DLD1 (cell line): Measurements from ENCODE around the gene HIVEP2.

Experiments
- in situ Hi-C: cut with HindIII; loops from 2 replicates; pipeline ENCODE4 v1.10.0; 2017; ENCODE audit warnings: low sequenced_read_pairs

Gene HIVEP2

GRCh38 chr6:142946181-142946923 lies 1.4 kb upstream of the HIVEP2 start:
- in situ Hi-C loops = no loop called here

- in situ Hi-C loops = no loop called here
Observed at GRCh38 chr6:142945446-142946180, 637 bp upstream of the HIVEP2 start.

DNA sequence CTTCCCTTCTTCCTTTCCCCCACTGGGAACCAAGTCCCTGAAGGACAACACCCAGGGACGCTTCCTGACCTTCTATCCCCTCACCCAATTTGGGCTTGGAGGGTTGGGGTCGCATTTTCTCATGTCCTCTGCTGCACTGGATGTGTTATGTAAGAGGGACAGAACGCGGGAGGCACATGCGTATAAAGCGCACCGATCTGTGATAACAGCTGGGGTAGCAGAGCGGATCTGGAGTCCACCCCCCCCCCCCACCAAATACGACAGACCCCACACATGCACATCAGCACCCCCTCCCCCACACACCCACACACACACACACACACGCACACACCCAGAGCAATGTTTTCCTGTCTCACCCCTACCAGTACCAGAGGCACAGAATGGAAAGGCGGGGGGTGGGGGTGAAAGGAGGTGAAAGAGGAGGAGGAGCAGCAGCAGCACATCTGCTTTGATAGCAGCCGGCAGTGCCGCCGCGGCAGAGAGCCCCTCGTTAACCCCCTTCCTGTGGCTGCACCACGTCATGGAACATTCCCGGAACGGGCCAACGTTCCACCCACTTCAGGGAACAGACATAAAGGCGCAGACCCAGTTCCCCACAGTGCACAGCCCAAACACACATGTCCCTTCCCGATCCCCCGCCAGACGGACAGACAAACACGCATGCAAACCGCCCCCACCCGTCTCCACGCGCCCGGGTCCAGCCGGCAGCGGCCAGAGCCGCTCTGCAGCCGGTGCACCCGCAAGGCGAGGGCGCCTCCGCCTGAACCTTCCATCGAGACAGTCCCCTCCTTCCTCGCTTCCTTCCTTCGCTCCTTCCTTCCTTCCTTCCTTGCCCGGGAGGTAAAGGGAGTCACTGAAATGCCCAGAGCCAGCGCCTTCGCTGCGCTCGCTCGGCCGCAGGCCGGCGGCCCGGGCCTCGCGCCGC lies 590 bp downstream of the HIVEP2 start:
- in situ Hi-C loops = no loop called here

DNA sequence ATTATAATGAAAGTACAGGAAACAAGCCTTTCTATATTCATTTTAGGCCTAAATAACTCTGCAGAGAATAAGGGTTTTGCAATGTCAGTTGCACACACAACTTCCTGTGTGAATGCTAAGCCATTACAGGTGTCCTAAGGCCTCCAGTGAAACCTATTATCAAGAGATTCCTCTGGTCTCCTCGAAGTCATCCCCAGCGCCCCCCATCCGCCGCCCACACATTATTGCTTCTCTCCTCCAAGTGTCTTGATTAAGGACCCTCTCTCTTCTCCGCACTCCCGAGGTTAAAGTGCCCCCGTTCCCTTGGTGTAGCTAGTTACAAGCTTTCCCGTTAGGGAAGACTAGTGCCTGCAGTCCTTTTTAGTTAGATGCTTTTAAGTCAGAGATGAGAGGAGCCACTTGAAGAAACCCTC lies 1.3 kb downstream of the HIVEP2 start:
- in situ Hi-C loops = no loop called here

- in situ Hi-C loops = no loop called here
Observed at GRCh38 chr6:142942805-142943227, 2.2 kb downstream of the HIVEP2 start.

GRCh38 chr6:142942238-142942637 lies 2.7 kb downstream of the HIVEP2 start:
- in situ Hi-C loops = no loop called here

DNA sequence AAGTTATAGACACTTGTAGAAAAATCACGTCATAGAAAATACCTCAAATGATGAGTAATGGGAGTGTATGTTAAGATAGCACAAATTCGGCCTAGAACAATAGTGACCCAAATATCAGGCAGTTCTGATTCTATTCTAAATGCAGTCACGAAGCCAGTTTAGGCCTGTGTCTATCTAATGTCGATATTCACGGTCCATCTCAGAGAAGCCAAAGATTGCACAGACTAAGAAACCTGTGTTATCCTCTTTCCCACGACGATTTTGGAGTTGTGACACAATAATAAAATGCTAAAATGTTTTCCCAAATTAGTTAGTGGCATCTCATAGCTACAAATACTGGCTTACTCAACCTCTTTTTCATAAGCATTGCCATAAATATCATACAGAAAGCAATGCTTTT lies 4.0 kb downstream of the HIVEP2 start:
- in situ Hi-C loops = no loop called here

GRCh38 chr6:142940487-142940886 lies 4.5 kb downstream of the HIVEP2 start:
- in situ Hi-C loops = no loop called here

DNA sequence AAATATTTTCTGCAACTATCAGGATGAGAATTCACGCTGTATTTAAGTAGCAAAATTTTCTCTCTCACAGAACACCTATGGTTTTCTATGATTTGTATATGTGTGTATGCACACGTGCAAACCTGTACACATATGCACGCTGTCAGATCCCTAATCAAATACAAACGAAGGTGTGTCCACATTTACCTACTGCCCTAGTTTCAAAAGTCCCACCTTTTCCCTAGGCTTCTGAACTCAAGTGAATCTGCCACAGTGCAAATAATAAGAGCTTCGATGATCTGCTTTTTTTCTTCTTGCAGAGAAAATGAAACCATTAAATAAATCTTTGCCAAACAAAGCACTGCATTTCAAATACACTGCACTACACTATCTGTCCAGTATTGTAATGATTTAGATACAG lies 6.5 kb downstream of the HIVEP2 start:
- in situ Hi-C loops = no loop called here

DNA sequence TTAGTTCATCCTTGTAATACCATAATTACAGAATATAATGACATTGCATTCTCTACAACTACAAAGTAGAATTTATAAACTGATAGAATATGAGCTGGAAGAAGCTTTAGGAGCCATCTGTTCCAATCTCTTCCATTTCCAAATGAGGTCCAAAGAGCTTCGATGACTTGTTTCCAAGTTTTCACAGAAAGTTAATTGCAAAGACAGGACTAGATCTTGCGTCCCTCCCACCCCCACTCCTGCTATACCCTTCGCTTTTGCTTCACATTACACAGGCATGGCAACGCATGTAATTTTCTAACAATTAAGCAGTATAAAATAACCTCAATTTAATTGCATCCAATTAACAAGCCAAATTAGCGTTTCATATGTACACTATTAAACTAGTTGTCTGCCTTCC lies 7.0 kb downstream of the HIVEP2 start:
- in situ Hi-C loops = no loop called here

DNA sequence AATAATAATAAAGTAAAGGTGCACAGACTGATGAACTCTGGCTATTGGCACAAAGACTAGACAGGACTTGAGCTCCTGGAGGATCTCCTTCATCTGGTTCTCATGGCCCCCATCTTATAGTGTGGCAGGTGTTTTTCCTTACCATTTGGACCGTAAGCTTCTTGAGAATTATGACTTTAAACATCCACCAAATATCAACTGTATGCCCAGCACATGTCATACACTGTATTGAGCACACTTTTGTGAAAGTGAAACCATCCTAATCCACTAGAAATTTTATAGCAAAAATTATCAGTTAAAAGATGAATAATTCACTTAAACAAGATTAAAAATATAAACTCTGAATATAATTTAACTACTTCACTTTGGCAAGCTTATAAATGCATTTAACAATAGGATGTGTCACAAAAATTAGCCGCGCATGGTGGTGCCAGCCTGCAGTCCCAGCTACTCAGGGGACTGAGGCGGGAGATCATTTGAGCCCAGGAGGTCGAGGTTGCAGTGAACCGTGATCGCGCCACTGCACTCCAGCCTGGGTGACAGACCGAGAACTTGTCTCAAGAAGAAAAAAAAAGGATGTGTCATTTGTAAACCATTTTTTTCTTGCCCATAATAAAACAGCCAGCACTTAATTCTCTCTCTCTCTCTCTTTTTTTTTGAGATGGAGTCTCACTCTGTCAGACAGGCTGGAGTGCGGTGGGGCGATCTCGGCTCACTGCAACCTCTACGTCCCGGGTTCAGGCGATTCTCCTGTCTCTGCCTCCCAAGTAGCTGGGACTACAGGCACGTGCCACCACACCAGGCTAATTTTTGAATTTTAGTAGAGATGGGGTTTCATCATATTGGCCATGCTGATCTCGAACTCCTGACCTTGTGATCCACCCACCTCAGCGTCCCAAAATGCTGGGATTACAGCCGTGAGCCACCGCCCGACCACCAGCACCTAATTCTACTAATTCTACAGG lies 9.1 kb downstream of the HIVEP2 start:
- in situ Hi-C loops = no loop called here

DNA sequence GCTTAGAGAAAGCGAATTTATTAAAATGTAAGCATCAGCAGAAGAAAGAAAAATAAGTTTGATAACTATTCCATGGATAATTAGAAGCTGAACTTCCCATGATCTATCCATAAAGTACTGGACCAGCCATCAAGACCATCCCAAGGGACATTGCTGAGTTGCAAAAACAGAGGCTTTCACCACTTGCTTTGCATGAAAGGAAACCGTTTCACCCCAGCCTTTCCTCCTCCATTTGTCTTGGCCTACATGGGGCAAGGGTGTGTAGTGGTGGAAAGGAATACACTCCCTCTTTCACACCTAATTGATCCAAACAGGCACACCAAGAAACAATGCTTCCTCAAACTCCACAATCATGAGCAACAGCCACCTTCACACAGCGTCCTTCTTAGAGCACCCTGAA lies 10.4 kb downstream of the HIVEP2 start:
- in situ Hi-C loops = no loop called here

DNA sequence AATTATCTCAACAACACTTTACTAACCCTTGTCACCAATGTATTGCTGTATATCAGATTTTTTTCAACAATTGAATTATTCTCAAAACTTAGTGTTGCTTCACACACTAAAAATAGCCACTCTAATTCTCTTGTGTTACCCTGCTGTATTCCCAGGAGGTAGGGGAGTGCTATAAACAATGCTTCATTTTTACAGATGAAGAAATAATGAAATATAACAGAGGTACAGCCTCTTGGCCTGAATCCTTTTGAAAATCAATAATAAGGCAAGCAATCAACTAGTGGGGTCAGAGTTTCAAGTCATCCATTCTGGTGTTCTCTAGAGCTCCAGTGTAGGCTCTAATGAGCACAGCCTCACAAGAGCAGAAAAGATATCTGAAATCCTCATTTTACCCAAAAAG lies 10.9 kb downstream of the HIVEP2 start:
- in situ Hi-C loops = no loop called here

GRCh38 chr6:142933701-142934100 lies 11.3 kb downstream of the HIVEP2 start:
- in situ Hi-C loops = no loop called here

DNA sequence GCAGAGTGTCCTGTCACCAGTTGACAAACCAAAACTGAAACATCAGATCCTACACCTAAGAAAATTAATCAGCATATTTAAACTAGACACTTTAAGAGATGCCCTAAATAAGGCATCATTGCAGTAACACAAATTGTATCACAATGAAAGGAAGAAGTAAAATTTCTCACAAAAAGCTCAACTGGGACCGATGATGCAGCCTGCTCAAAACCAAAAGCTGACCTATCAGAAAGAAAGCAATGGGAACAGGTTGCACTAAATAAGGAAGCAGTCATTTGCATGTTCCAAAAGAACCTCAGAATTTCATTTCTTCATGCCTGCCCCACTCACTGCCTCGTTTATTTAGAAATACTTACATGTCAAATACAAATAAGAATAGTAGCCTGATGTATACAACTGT lies 12.1 kb downstream of the HIVEP2 start:
- in situ Hi-C loops = no loop called here

GRCh38 chr6:142929751-142930358 lies 15.1 kb downstream of the HIVEP2 start:
- in situ Hi-C loops = no loop called here

DNA sequence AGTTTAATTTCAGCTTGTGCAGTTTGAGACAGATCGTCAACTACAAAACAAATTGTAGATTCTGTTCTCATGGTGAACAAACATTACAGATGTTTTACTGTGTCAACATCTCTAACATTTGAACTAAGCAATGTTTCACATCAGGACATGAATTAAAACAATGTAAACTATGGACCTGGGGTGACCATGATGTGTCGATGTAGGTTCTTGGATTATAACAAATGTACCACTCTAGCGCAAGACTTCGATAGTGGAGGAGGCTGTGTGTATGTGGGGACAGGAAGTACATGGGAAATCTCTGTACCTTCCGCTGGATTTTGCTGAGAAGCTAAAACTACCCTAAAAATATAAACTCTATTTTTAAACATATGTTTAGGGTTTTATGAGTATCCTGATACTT lies 17.1 kb downstream of the HIVEP2 start:
- in situ Hi-C loops = no loop called here

DNA sequence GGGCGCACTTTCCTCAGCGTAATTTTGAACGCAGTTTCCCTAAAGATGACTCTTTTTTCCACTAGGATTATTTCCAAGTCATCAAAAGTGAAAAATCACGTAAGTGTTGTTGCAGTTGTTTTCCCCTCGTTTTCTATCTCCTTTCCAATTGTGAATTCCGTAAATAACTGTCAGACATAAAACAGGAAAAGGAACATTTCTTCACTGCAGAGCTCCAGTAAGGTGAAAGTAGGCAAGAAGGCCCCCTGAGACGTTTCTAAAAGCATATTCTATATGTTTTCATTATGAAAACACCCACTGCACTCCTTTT lies 17.8 kb downstream of the HIVEP2 start:
- in situ Hi-C loops = no loop called here

DNA sequence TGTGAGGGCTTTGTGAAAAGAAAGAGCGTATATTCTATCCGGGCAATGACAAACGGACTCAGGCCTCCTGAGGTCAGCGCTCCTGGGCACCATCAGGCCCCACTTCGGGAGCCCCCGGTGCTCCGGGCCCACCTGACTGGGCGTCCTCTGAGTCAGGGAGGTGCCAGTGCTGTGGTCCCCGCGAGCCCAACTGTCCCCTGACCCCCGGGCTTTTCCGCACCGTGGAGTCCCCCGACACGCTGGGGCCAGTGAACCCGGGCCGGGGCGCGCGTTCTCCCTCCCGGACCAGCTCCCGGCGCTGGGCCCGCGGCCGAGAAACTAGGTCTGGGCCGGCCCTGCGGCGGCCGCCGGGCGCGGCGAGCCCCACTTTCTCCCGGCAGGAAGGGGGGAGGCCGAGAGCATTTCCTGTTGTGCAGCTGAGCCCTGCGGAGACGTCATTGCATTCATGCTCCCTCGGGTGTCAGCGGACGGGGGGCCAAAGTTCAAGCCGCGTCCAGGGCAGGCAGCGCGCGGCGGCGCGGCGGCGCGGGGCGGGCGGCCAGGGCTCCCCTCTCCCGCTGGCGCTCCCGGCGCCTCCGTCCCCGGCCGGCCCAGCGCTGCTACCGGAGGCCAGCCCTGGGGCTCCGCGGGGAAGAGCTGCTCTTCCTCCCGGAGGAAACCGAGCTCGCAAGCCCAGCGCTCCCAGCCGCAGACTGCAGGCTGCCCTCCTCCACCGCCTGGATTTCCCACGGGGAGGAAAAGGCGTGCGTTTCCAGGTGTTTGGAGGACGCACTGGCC lies 18.3 kb downstream of the HIVEP2 start:
- in situ Hi-C loops = no loop called here
